HEK293 (cell line): ENCODE measurements around the gene RPN1.

Experiments used
- CTCF ChIA-PET: fragments of 350-600 bp; formaldehyde crosslinking; extraction: SDS; loops from one replicate; lab custom pipeline; 2021; ENCODE audit warnings: antibody characterized with exemption; lab: Yijun Ruan, JAX
- POLR2A ChIA-PET: fragments of 300-600 bp; formaldehyde crosslinking; extraction: SDS; loops from one replicate; lab custom pipeline; 2020; ENCODE audit warnings: antibody characterized with exemption, inconsistent platforms; lab: Yijun Ruan, JAX
- H3K27ac ChIP-seq: fragments of 200-500 bp; sonication (Bioruptor generic); 2 replicates; pipeline ENCODE4 v1.5.1; 2014; ENCODE audit warnings: low read depth, low read length, control low read depth, inconsistent platforms; ENCODE audit errors: extremely low read depth
- H3K36me3 ChIP-seq, 2 experiments: fragments of 200-500 bp in 1 of 2; sonication (Bioruptor generic) in 1 of 2; 1 replicate in 1 of 2; 2 replicates in 1 of 2; pipeline ENCODE4 v1.5.1; 2014 to 2017; ENCODE audit warnings: inconsistent platforms in 2 of 2, low read length in 2 of 2; ENCODE audit not compliant: control insufficient read depth in 2 of 2, insufficient read depth in 1 of 2
- H3K4me1 ChIP-seq: fragments of 200-500 bp; sonication (Bioruptor generic); 2 replicates; pipeline ENCODE4 v1.5.1; 2014; ENCODE audit warnings: mild to moderate bottlenecking, low read length, inconsistent platforms; ENCODE audit not compliant: control insufficient read depth, insufficient read depth
- H3K4me3 ChIP-seq: 2 replicates; pipeline ENCODE4 v1.5.1; 2011; ENCODE audit warnings: low read depth, mild to moderate bottlenecking, control low read depth, low read length, moderate library complexity
- H3K9me3 ChIP-seq: fragments of 200-500 bp; sonication (Bioruptor generic); 2 replicates; pipeline ENCODE4 v1.5.1; 2014; ENCODE audit warnings: low read depth, low read length, inconsistent platforms; ENCODE audit not compliant: control insufficient read depth, insufficient read depth
- BCL11A ChIP-seq: fragments of 450-650 bp; formaldehyde crosslinking; IDR thresholded peaks from 2 replicates; pipeline ENCODE4 v1.5.1; 2016; ENCODE audit warnings: low read depth, missing biosample characterization, missing genetic modification characterization
- BCL11B ChIP-seq: fragments of 450-650 bp; formaldehyde crosslinking; IDR thresholded peaks from 2 replicates; pipeline ENCODE4 v1.5.1; 2016; ENCODE audit warnings: low read depth, missing biosample characterization, missing genetic modification characterization
- GLIS1 ChIP-seq: fragments of 450-650 bp; formaldehyde crosslinking; IDR thresholded peaks from 2 replicates; pipeline ENCODE4 v1.5.1; 2016; ENCODE audit warnings: missing biosample characterization, missing genetic modification characterization
- GLIS2 ChIP-seq: fragments of 450-650 bp; formaldehyde crosslinking; IDR thresholded peaks from 2 replicates; pipeline ENCODE4 v1.5.1; 2016; ENCODE audit warnings: missing biosample characterization, missing genetic modification characterization
- KLF16 ChIP-seq: fragments of 450-650 bp; formaldehyde crosslinking; IDR thresholded peaks from 2 replicates; pipeline ENCODE4 v1.5.1; 2017; ENCODE audit warnings: missing biosample characterization, missing genetic modification characterization
- SETDB1 ChIP-seq: IDR thresholded peaks from one replicate; pipeline ENCODE4 v1.6.1; 2017; ENCODE audit warnings: mild to moderate bottlenecking, low read length, moderate library complexity, mixed read lengths; ENCODE audit not compliant: insufficient read length
- SP2 ChIP-seq: fragments of 450-650 bp; formaldehyde crosslinking; IDR thresholded peaks from 2 replicates; pipeline ENCODE4 v1.5.1; 2016; ENCODE audit warnings: missing biosample characterization, missing genetic modification characterization
- SP3 ChIP-seq: fragments of 450-650 bp; formaldehyde crosslinking; IDR thresholded peaks from 2 replicates; pipeline ENCODE4 v1.5.1; 2016; ENCODE audit warnings: missing biosample characterization, missing genetic modification characterization
- WT1 ChIP-seq: fragments of 450-650 bp; formaldehyde crosslinking; IDR thresholded peaks from 2 replicates; pipeline ENCODE4 v1.5.1; 2016; ENCODE audit warnings: missing biosample characterization, missing genetic modification characterization
- ZNF133 ChIP-seq: fragments of 450-650 bp; formaldehyde crosslinking; IDR thresholded peaks from 2 replicates; pipeline ENCODE4 v1.5.1; 2016; ENCODE audit warnings: missing biosample characterization, missing genetic modification characterization
- ZNF302 ChIP-seq: fragments of 450-650 bp; formaldehyde crosslinking; IDR thresholded peaks from 2 replicates; pipeline ENCODE4 v1.5.1; 2016; ENCODE audit warnings: missing biosample characterization, missing genetic modification characterization, low read depth
- ZNF335 ChIP-seq: fragments of 450-650 bp; formaldehyde crosslinking; conservative IDR thresholded peaks from 2 replicates; pipeline ENCODE4 v1.5.1; 2016; ENCODE audit warnings: missing biosample characterization, missing genetic modification characterization
- ZNF341 ChIP-seq: fragments of 450-650 bp; formaldehyde crosslinking; IDR thresholded peaks from 2 replicates; pipeline ENCODE4; 2016; ENCODE audit warnings: low read depth, missing biosample characterization, missing genetic modification characterization
- ZNF394 ChIP-seq: fragments of 450-650 bp; formaldehyde crosslinking; IDR thresholded peaks from 2 replicates; pipeline ENCODE4 v1.5.1; 2016; ENCODE audit warnings: missing biosample characterization, missing genetic modification characterization, mild to moderate bottlenecking, moderate library complexity, borderline replicate concordance
- ZNF561 ChIP-seq: fragments of 450-650 bp; IDR thresholded peaks from 2 replicates; pipeline ENCODE4 v1.5.1; 2018; ENCODE audit warnings: missing biosample characterization, missing genetic modification characterization, borderline replicate concordance
- ZNF658 ChIP-seq: fragments of 450-650 bp; formaldehyde crosslinking; IDR thresholded peaks from 2 replicates; pipeline ENCODE4; 2016; ENCODE audit warnings: missing biosample characterization, missing genetic modification characterization
- ZNF792 ChIP-seq: fragments of 450-650 bp; formaldehyde crosslinking; IDR thresholded peaks from 2 replicates; pipeline ENCODE4 v1.5.1; 2016; ENCODE audit warnings: missing biosample characterization, missing genetic modification characterization
- TF ChIP-seq, protein P1 (sequence below): fragments of 450-650 bp; formaldehyde crosslinking; optimal IDR thresholded peaks from 2 replicates; pipeline ENCODE3; 2016; ENCODE audit warnings: missing biosample characterization, mild to moderate bottlenecking, missing genetic modification characterization
- TF ChIP-seq, protein P2 (sequence below): fragments of 450-650 bp; formaldehyde crosslinking; IDR thresholded peaks from 2 replicates; pipeline ENCODE4 v1.5.1; 2017; ENCODE audit warnings: missing biosample characterization, missing genetic modification characterization
- TF ChIP-seq, protein P3 (sequence below): fragments of 450-650 bp; formaldehyde crosslinking; IDR thresholded peaks from 2 replicates; pipeline ENCODE4 v1.5.1; 2016; ENCODE audit warnings: missing biosample characterization, missing genetic modification characterization
- TF ChIP-seq, protein P4 (sequence below): fragments of 450-650 bp; formaldehyde crosslinking; IDR thresholded peaks from 2 replicates; pipeline ENCODE4 v1.5.1; 2016; ENCODE audit warnings: missing biosample characterization, missing genetic modification characterization, borderline replicate concordance
- TF ChIP-seq, protein P5 (sequence below): fragments of 450-650 bp; formaldehyde crosslinking; IDR thresholded peaks from 2 replicates; pipeline ENCODE4 v1.5.1; 2016; ENCODE audit warnings: missing biosample characterization, missing genetic modification characterization, low read depth
- TF ChIP-seq, protein P6 (sequence below): fragments of 450-650 bp; formaldehyde crosslinking; IDR thresholded peaks from 2 replicates; pipeline ENCODE4 v1.5.1; 2016; ENCODE audit warnings: missing biosample characterization, missing genetic modification characterization, low read depth

Gene RPN1

DNA sequence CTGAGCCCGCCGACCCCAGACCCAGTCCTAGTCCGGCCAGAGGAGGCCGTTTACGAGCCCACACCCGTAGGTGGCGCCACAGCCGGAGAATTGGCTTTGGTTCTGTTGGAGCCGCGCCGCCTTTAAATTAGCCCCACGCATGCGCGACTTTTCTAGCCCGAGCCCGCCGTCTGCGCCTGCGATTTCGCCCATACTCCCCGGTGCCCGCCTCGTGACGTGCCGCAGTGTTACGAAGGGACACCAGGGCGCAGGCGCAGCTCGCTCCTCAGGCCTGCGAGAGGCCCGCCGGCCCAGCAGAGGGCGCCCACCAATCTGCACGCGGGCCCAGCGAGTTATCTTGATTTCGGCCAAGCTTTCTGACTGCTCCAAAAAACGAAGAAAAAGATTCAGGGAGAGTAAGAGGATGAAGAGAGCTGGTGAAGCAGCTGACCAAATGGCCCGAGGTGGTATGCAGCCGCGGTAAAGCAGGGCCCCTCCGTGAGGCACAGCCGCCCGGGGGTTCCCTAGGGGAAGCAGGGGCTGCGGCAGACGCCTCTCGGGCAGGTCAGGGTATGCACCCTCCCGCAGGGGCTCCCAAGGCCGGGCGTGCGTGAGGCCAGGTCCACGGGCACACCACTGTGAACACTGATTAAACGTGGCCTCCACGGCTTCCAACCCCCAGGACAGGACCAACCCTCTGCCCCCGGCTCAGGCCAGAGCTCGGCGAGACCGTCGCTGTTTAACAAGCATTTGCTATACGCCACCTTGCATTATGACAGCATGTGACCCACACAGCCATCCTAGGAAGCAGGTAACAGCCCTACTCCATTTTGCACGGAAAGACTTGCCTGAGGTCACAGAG, 32.8 kb downstream of the RPN1 start (continued):
- TF ChIP-seq SP3 (tag by site-specific recombination) (peak; percentile 32; the same call in 1 of the 2 replicates), ZNF658 (tag by site-specific recombination) (no peak), SETDB1 (no peak), KLF16 (peak; percentile 54), ZNF341 (tag by site-specific recombination) (peak; percentile 64; the same call in 1 of the 2 replicates), GLIS1 (peak; percentile 88), ZNF133 (tag by site-specific recombination) (no peak), BCL11A (tag by site-specific recombination) (0 out of 2 replicates have a peak, but pooled peaks have one; percentile 22), GLIS2 (tag by site-specific recombination) (peak; percentile 86), SP2 (0 out of 2 replicates have a peak, but pooled peaks have one; percentile 21), ZNF394 (peak; percentile 79; the same call in 1 of the 2 replicates), ZNF561 (tag by site-specific recombination) (peak; percentile 91; the same call in 1 of the 2 replicates), BCL11B (tag by site-specific recombination) (0 out of 2 replicates have a peak, but pooled peaks have one; percentile 22), ZNF302 (no peak)
- TF ChIP-seq, protein P1, sequence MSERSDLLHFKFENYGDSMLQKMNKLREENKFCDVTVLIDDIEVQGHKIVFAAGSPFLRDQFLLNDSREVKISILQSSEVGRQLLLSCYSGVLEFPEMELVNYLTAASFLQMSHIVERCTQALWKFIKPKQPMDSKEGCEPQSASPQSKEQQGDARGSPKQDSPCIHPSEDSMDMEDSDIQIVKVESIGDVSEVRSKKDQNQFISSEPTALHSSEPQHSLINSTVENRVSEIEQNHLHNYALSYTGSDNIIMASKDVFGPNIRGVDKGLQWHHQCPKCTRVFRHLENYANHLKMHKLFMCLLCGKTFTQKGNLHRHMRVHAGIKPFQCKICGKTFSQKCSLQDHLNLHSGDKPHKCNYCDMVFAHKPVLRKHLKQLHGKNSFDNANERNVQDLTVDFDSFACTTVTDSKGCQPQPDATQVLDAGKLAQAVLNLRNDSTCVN = peak; percentile 66
- TF ChIP-seq, protein P2, sequence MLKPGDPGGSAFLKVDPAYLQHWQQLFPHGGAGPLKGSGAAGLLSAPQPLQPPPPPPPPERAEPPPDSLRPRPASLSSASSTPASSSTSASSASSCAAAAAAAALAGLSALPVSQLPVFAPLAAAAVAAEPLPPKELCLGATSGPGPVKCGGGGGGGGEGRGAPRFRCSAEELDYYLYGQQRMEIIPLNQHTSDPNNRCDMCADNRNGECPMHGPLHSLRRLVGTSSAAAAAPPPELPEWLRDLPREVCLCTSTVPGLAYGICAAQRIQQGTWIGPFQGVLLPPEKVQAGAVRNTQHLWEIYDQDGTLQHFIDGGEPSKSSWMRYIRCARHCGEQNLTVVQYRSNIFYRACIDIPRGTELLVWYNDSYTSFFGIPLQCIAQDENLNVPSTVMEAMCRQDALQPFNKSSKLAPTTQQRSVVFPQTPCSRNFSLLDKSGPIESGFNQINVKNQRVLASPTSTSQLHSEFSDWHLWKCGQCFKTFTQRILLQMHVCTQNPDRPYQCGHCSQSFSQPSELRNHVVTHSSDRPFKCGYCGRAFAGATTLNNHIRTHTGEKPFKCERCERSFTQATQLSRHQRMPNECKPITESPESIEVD (tag by site-specific recombination) = no peak
- TF ChIP-seq, protein P3, sequence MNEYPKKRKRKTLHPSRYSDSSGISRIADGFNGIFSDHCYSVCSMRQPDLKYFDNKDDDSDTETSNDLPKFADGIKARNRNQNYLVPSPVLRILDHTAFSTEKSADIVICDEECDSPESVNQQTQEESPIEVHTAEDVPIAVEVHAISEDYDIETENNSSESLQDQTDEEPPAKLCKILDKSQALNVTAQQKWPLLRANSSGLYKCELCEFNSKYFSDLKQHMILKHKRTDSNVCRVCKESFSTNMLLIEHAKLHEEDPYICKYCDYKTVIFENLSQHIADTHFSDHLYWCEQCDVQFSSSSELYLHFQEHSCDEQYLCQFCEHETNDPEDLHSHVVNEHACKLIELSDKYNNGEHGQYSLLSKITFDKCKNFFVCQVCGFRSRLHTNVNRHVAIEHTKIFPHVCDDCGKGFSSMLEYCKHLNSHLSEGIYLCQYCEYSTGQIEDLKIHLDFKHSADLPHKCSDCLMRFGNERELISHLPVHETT (tag by site-specific recombination) = peak; percentile 18; the same call in 1 of the 2 replicates
- TF ChIP-seq, protein P4, sequence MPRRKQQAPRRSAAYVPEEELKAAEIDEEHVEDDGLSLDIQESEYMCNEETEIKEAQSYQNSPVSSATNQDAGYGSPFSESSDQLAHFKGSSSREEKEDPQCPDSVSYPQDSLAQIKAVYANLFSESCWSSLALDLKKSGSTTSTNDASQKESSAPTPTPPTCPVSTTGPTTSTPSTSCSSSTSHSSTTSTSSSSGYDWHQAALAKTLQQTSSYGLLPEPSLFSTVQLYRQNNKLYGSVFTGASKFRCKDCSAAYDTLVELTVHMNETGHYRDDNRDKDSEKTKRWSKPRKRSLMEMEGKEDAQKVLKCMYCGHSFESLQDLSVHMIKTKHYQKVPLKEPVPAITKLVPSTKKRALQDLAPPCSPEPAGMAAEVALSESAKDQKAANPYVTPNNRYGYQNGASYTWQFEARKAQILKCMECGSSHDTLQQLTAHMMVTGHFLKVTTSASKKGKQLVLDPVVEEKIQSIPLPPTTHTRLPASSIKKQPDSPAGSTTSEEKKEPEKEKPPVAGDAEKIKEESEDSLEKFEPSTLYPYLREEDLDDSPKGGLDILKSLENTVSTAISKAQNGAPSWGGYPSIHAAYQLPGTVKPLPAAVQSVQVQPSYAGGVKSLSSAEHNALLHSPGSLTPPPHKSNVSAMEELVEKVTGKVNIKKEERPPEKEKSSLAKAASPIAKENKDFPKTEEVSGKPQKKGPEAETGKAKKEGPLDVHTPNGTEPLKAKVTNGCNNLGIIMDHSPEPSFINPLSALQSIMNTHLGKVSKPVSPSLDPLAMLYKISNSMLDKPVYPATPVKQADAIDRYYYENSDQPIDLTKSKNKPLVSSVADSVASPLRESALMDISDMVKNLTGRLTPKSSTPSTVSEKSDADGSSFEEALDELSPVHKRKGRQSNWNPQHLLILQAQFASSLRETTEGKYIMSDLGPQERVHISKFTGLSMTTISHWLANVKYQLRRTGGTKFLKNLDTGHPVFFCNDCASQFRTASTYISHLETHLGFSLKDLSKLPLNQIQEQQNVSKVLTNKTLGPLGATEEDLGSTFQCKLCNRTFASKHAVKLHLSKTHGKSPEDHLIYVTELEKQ = 0 out of 2 replicates have a peak, but pooled peaks have one; percentile 14

DNA sequence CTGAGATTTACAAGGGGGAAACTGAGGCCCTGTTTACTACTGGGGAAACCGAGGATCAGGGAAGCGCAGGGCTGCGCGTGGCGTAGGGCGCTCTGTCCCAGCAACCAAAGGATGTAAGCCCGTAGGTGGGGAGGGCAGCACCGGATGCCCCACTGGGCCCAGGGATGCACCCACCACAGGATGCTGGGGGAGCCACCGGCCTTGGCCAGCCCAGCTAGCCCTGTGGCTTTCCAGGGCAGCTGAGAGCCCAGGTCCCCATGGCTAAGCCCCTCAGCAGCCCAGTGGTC, 33.4 kb downstream of the RPN1 start:
- Histone ChIP-seq H3K4me3 (peak overlapping the region; percentile 31), H3K36me3 (peaks cover 0 to 74% of the 10 kb centered on the region in 2 experiments), H3K27ac (no peak overlapping the region), H3K9me3 (no peaks in the 10 kb centered on the region), H3K4me1 (no peaks in the 10 kb centered on the region)
- CTCF ChIA-PET = interaction anchor here (0.6 to 2.4 kb wide), 22 partner anchors 9 to 1379 kb away, joined by 3 to 16 read pairs (median 4); partner anchors contain the start of gene RAB7A
- POLR2A ChIA-PET = interaction anchor here (0.7 to 1.5 kb wide), 5 partner anchors 9 to 262 kb away, joined by 3 to 6 read pairs (median 3); no protein-coding TSS in a partner anchor
- TF ChIP-seq WT1 (no peak), ZNF335 (tag by site-specific recombination) (no peak), ZNF792 (tag by site-specific recombination) (no peak)
- TF ChIP-seq, protein P5, sequence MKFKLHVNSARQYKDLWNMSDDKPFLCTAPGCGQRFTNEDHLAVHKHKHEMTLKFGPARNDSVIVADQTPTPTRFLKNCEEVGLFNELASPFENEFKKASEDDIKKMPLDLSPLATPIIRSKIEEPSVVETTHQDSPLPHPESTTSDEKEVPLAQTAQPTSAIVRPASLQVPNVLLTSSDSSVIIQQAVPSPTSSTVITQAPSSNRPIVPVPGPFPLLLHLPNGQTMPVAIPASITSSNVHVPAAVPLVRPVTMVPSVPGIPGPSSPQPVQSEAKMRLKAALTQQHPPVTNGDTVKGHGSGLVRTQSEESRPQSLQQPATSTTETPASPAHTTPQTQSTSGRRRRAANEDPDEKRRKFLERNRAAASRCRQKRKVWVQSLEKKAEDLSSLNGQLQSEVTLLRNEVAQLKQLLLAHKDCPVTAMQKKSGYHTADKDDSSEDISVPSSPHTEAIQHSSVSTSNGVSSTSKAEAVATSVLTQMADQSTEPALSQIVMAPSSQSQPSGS = no peak
- TF ChIP-seq, protein P6, sequence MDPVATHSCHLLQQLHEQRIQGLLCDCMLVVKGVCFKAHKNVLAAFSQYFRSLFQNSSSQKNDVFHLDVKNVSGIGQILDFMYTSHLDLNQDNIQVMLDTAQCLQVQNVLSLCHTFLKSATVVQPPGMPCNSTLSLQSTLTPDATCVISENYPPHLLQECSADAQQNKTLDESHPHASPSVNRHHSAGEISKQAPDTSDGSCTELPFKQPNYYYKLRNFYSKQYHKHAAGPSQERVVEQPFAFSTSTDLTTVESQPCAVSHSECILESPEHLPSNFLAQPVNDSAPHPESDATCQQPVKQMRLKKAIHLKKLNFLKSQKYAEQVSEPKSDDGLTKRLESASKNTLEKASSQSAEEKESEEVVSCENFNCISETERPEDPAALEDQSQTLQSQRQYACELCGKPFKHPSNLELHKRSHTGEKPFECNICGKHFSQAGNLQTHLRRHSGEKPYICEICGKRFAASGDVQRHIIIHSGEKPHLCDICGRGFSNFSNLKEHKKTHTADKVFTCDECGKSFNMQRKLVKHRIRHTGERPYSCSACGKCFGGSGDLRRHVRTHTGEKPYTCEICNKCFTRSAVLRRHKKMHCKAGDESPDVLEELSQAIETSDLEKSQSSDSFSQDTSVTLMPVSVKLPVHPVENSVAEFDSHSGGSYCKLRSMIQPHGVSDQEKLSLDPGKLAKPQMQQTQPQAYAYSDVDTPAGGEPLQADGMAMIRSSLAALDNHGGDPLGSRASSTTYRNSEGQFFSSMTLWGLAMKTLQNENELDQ (tag by site-specific recombination) = no peak
